Neural cell (in vitro differentiated cells): Measurements from ENCODE around the gene RFT1.

Source experiments
- CTCF ChIP-seq: fragments of 450-650 bp; IDR thresholded peaks from 2 replicates; pipeline ENCODE4 v1.5.1; 2014; ENCODE audit warnings: antibody characterized with exemption, mild to moderate bottlenecking, moderate library complexity; ENCODE audit not compliant: poor library complexity, severe bottlenecking
- EP300 ChIP-seq: fragments of 450-650 bp; conservative IDR thresholded peaks from 2 replicates; pipeline ENCODE4 v1.6.1; 2014; ENCODE audit warnings: antibody characterized with exemption, mild to moderate bottlenecking, moderate library complexity; ENCODE audit not compliant: poor library complexity, severe bottlenecking
- EZH2 ChIP-seq: fragments of 200-600, 300-800 bp; shearing (Covaris generic), sonication (generic); IDR thresholded peaks from 2 replicates; pipeline ENCODE4 v1.6.1; 2014; ENCODE audit warnings: antibody characterized with exemption, low read length, borderline replicate concordance, mild to moderate bottlenecking; ENCODE audit not compliant: insufficient read depth, poor library complexity, severe bottlenecking
- REST ChIP-seq: IDR thresholded peaks from 2 replicates; pipeline ENCODE4 v1.6.1; 2012; ENCODE audit warnings: borderline replicate concordance
- SMC3 ChIP-seq: fragments of 450-650 bp; conservative IDR thresholded peaks from 2 replicates; pipeline ENCODE4 v1.6.1; 2014; ENCODE audit warnings: antibody characterized with exemption, mild to moderate bottlenecking, moderate library complexity; ENCODE audit not compliant: poor library complexity

GRCh38 chr3:53157974-53158580 is 27.8 kb upstream of the RFT1 start:
- no peak for TF ChIP-seq EZH2
- no peak for TF ChIP-seq SMC3
- TF ChIP-seq CTCF, result no peak
- no peak for TF ChIP-seq EP300
- TF ChIP-seq REST, result no peak
